HG02870 (cell line): ENCODE data around the gene CD83.
"Not testable (repeated sequence)": the region's sequence is repeated elsewhere in the genome, so short reads cannot be mapped to it uniquely, and the experiment has no call there.

ENCODE experiments used
- ATAC-seq: cut with Tn5 transposase; IDR thresholded peaks from one replicate; pipeline ENCODE4 v1.9.1; 2021; ENCODE audit warnings: mild to moderate bottlenecking, moderate library complexity; ENCODE audit not compliant: unreplicated experiment

CD83 gene

DNA sequence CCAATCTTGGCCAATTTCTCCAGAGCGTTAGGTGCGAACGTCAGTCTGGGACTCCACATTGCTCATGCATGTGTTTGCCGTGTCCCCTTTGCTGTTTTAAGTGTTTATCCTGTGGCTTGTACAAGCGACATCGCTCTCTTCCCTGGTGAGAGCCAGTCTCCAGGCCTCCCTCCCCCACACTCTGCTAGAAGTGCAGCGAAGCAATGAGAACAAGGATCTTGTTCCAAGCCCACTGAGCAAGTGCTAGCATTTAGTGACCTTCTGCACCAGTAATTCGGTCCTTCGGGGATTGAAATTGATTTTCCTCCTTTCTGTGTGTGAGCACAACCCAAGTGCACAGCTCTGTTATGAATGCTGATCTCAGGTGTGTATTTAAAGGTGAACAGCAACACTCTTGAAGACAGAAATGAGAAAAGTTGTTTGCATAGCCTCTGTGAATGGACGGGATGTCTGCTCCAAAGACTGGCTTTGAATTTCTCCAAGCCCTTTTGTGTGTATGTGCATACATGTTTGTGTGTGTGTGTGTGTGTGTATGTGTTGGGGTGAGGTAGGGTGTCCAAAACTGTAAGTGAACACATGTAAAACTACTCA, 29.0 kb downstream of the CD83 start:
- ATAC-seq: no peak

DNA sequence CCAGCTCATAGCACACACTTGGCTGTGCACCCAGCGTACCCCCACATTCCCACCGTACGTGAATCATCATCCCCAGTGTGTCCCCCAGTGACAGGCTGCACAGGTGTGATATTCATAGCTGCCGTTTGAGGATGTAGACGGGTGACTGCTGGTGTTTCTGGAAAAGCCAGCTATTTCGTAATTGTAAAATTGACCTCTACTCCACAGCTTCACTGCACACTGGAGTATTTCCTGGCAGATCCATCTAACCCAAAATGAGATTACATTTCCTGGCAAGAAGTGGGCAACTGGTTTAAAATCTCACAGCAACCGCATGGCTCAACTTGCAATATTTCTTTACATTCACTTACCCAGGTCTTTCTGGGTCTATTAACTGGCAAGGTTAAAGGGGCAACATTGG, 30.3 kb downstream of the CD83 start:
- no peak for ATAC-seq

DNA sequence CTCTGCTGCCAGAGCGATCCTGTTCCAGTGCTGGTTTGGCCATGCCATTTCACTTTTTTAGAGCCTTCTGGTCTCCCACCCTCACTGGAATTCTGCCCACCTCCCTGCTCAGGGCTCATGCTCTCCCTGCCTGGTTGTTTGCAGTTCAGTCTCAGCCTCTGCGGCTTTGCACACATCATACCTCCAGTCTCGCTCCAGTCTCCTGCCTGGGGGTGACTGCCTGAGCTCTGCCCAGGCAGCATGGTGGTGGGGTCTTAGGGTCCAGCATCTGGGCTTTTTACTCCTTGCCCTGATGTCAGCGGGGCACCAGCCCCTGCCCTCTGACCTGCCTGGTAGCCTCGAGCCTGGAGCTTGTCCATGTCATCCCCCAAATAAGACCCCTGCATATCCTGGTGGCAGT, 30.9 kb downstream of the CD83 start:
- ATAC-seq: no peak

- ATAC-seq: no peak
These were observed 31.6 kb downstream of the CD83 start for GRCh38 chr6:14149053-14149738.

- ATAC-seq: no peak
These were observed 32.2 kb downstream of the CD83 start for GRCh38 chr6:14149739-14150130.

- not testable (repeated sequence) for ATAC-seq
These were observed 33.7 kb downstream of the CD83 start for GRCh38 chr6:14151300-14151699.

DNA sequence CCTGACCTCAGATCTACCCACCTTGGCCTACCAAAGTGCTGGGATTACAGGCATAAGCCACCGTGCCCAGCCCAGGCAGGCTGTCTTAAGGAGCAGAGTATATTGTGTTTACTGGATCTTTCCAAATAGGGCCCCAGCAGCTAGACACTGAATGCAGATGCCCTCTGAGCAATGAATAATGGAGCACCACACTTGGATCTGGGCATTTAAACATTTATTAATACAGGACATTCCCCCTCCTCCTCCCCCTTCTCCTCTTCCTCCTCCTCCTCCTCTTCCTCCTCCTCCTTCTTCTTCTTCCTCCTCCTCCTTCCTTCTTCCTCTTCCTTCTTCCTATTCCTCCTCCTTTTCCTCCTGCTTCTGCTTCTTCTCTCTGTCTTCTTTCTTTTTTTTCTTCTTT, 34.2 kb downstream of the CD83 start:
- ATAC-seq: no peak

- no peak for ATAC-seq
These were observed 35.7 kb downstream of the CD83 start for GRCh38 chr6:14153228-14153627.

DNA sequence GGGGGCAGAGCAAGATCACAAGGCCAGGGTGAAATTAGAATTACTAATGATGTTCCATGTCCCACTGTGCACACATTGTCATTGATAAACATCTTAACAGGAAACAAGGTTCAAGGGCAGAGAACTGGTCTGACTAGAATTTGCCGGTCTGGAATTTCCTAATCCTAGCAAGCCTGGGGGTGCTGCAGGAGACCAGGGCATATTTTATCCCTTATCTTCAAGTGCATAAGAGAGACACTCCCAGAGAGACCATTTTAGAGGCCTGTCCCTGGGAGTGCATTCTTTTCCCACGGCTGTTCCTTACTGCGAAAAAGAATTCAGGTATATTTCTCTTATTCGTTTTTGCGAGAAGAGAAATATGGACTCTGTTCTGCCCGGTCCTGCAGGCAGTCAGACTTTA, 41.5 kb downstream of the CD83 start:
- no peak for ATAC-seq

DNA sequence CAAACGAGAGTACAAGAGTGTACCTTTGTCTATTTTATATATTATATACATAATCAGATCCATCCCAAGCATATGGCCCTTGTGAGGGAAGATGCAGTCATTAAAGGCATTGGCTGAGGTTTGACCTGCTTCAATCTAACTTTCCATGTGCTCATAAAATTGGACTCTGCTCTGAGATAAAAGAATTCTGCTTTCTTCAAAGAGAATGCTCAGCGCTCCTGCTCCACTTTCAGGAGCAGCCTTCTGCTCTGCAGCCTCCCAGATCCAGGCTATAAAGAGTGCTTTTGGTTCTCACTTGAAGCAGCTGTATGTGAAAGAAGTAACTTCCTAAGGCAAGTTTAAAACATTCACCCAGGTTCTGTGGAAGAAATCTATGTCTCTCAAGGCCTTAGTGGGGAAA, 45.3 kb downstream of the CD83 start:
- no peak for ATAC-seq

DNA sequence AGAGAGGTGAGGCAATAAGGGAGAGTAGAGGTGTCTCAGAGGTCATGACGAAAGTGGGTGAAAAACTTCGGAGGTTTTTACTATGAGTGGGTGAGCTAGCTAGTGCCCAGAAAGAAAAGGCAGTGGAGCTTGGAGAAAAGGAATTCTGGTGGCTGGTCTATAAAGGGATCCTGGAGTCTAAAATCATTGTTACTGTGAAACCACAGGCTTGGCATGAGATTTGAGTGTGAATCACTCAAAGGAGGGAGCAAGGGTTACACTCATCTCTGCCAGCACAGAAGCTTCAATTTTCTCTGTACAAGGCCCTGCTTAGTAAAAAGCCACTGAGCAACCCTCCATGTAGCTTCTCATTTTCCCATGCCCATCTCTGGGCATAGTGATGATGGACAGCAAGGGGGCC, 47.5 kb downstream of the CD83 start:
- no peak for ATAC-seq

GRCh38 chr6:14166839-14167238, 49.3 kb downstream of the CD83 start:
- ATAC-seq: peak; percentile 50

DNA sequence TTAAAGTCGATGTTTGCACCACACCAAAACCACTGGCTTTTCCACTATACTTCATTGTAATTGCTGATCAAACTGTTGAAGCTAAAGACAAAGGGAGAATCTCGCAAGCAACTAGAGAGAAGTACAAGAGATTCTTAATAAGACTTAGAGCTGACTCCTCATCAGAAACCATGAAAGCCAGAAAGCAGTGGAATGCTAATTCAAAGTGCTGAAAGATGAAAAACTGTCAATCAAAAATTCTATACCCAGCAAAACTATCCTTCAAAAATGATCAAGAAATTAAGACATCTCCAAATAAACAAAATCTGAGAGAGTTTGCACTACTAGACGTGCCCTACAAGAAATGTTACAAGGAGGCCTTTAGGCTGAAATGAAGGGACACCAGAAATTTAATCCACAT, 52.6 kb downstream of the CD83 start:
- no peak for ATAC-seq

DNA sequence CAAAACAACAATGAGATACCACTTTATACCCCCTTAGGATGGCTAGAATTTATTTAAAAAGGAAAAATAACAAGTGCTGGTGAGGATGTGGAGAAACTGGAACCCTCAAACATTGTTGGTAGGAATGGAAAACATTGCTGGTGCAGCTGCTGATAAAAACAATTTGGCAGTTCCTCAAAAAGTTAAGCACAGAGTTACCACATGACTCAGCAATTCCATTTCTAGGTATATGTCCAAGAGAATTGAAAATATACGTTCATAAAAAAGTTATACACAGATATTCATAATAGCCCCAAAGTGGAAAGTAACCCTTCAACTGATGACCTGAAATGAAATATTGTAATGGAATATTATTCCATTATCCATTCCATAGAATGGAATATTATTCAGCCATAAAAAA, 55.0 kb downstream of the CD83 start:
- no peak for ATAC-seq

DNA sequence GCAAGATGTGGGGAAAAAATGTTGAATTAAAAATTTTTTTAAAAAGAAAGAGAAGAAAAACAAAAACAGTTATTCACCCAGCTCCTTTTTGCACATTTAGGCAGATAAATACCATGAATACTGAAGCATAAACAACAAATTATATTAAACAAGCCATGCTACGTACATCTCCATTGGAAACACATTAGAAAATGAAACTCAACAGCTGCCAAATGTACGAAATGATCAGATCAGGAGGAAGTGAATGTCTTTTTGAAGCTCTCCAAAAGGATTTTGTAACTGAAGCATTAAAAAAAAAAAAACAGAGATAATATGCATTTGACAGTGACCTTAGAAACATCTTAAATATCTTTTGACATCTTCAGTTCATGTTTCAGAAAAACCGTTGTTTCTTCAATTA, 56.7 kb downstream of the CD83 start:
- ATAC-seq: no peak

- no peak for ATAC-seq
These were observed 57.4 kb downstream of the CD83 start for GRCh38 chr6:14174996-14175395.

DNA sequence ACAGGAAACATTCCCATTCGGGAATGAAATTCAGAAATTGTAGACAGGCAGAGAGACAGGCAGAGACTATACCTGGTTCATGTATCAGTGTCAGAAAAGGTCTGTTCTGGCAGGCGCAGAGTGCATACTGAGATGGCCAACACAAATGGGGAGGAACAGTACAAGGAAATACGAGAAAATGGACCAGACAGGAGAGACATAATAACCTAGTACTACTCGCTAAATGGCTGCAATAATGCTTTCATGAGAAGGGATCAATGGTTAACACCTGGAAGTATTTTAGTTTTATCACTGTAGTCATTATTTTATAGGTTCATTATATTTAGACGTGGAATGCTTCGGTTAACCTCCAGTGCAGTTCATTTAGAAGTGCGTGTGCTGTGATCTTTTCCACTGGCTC, 58.9 kb downstream of the CD83 start:
- ATAC-seq: no peak

GRCh38 chr6:14177413-14178082, 60.0 kb downstream of the CD83 start:
- ATAC-seq: no peak

DNA sequence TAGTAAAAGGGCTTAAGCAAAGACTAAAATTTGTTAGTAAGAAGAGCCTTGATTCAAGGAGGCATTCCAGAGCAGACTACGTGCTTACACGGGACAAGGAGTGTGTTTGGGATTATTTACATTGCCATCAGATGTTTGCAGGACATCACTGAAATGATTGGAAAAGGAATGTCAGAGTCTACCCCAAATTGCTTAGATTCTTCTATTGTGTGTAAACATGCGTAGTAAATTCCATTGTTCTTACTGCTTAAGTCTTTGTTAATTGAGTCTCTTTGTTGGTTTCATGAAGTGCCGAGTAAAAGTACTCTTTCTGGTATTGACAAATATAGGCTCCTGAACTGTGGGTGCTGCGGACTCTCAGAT, 60.5 kb downstream of the CD83 start:
- ATAC-seq: no peak

GRCh38 chr6:14180609-14181008, 63.0 kb downstream of the CD83 start:
- no peak for ATAC-seq

GRCh38 chr6:14182916-14183315, 65.3 kb downstream of the CD83 start:
- ATAC-seq: no peak
